Measurements from ENCODE around the gene OR6S1. TPM values are rescaled to one million over a fixed set of nuclear protein-coding genes. Genes with fewer than 3 reads are reported as not detected.

Gene OR6S1
- total and polyA plus RNA-seq, 4 donors: not detected

- H3K27me3 ChIP-seq (ENCODE audit: control insufficient read depth in 4 of 4, insufficient read depth in 4 of 4, low read length in 3 of 4): peaks cover 0 to 14% (median 4%) of the 10 kb centered on the region in 4 donors
- TF ChIP-seq TAF1 (conservative IDR thresholded peaks at IDR 0.05) (no peak), JUND (IDR thresholded peaks at IDR 0.05) (no peak), FOXA2 (IDR thresholded peaks at IDR 0.05) (no peak), SP1 (IDR thresholded peaks at IDR 0.05) (no peak), FOXA1 (IDR thresholded peaks at IDR 0.05) (no peak), CTCF (IDR thresholded peaks at IDR 0.05; ENCODE audit: low read depth, low read length, missing input control) (no peak), HNF4A (conservative IDR thresholded peaks at IDR 0.05) (no peak), YY1 (IDR thresholded peaks at IDR 0.05) (no peak), HNF4G (IDR thresholded peaks at IDR 0.05) (no peak), RXRA (IDR thresholded peaks at IDR 0.05) (no peak), EGR1 (IDR thresholded peaks at IDR 0.05; ENCODE audit: low read depth in 2 of 2) (no peak), NR2F2 (IDR thresholded peaks at IDR 0.05) (no peak), ATF3 (IDR thresholded peaks at IDR 0.05) (no peak), GABPA (IDR thresholded peaks at IDR 0.05 in 1 of 2, conservative IDR thresholded peaks at IDR 0.05 in 1 of 2) (no peak), RAD21 (IDR thresholded peaks at IDR 0.05) (no peak)
- TF ChIP-seq, protein P1, sequence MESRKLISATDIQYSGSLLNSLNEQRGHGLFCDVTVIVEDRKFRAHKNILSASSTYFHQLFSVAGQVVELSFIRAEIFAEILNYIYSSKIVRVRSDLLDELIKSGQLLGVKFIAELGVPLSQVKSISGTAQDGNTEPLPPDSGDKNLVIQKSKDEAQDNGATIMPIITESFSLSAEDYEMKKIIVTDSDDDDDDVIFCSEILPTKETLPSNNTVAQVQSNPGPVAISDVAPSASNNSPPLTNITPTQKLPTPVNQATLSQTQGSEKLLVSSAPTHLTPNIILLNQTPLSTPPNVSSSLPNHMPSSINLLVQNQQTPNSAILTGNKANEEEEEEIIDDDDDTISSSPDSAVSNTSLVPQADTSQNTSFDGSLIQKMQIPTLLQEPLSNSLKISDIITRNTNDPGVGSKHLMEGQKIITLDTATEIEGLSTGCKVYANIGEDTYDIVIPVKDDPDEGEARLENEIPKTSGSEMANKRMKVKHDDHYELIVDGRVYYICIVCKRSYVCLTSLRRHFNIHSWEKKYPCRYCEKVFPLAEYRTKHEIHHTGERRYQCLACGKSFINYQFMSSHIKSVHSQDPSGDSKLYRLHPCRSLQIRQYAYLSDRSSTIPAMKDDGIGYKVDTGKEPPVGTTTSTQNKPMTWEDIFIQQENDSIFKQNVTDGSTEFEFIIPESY (IDR thresholded peaks at IDR 0.05): no peak
- TF ChIP-seq, protein P2, sequence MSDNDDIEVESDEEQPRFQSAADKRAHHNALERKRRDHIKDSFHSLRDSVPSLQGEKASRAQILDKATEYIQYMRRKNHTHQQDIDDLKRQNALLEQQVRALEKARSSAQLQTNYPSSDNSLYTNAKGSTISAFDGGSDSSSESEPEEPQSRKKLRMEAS (IDR thresholded peaks at IDR 0.05): no peak
- TF ChIP-seq, protein P3, sequence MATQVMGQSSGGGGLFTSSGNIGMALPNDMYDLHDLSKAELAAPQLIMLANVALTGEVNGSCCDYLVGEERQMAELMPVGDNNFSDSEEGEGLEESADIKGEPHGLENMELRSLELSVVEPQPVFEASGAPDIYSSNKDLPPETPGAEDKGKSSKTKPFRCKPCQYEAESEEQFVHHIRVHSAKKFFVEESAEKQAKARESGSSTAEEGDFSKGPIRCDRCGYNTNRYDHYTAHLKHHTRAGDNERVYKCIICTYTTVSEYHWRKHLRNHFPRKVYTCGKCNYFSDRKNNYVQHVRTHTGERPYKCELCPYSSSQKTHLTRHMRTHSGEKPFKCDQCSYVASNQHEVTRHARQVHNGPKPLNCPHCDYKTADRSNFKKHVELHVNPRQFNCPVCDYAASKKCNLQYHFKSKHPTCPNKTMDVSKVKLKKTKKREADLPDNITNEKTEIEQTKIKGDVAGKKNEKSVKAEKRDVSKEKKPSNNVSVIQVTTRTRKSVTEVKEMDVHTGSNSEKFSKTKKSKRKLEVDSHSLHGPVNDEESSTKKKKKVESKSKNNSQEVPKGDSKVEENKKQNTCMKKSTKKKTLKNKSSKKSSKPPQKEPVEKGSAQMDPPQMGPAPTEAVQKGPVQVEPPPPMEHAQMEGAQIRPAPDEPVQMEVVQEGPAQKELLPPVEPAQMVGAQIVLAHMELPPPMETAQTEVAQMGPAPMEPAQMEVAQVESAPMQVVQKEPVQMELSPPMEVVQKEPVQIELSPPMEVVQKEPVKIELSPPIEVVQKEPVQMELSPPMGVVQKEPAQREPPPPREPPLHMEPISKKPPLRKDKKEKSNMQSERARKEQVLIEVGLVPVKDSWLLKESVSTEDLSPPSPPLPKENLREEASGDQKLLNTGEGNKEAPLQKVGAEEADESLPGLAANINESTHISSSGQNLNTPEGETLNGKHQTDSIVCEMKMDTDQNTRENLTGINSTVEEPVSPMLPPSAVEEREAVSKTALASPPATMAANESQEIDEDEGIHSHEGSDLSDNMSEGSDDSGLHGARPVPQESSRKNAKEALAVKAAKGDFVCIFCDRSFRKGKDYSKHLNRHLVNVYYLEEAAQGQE (IDR thresholded peaks at IDR 0.05): no peak
- H3K9me3 ChIP-seq (ENCODE audit: control insufficient read depth in 4 of 4, low read length in 3 of 4): no peaks in the 10 kb centered on the region
- H3K4me3 ChIP-seq (ENCODE audit: low read depth in 1 of 3, low read length in 3 of 3): no peak overlapping the region
- no peak overlapping the region for H3K27ac ChIP-seq (ENCODE audit: low read depth in 1 of 2, low read length in 2 of 2)
- no peak overlapping the region for H3K9ac ChIP-seq (ENCODE audit: low read depth in 1 of 2, low read length in 2 of 2)
- no peaks in the 10 kb centered on the region for H3K36me3 ChIP-seq (ENCODE audit: control insufficient read depth in 4 of 4, insufficient read depth in 3 of 4, low read depth in 1 of 4, low read length in 3 of 4)
- 51% methylated on average over 26 of the region's 26 CpGs for WGBS
- H3K4me1 ChIP-seq (ENCODE audit: control insufficient read depth in 4 of 4, insufficient read depth in 4 of 4, low read length in 3 of 4): peaks cover 0 to 8% (median 4%) of the 10 kb centered on the region in 4 donors
- no peak for DNase-seq (ENCODE audit: low spot score)
Measured at GRCh38 chr14:20659813-20660395, 18.4 kb upstream of the OR6S1 start.
